CD4-positive, alpha-beta T cell treated with Interleukin-4 for 1 hour (primary cell): ENCODE measurements around the gene SMIM13.

Experiments
- DNase-seq, 2 donors: peaks; one replicate each; pipeline ENCODE4 v3.0.0-alpha.2; 2020 to 2022

The SMIM13 gene

DNA sequence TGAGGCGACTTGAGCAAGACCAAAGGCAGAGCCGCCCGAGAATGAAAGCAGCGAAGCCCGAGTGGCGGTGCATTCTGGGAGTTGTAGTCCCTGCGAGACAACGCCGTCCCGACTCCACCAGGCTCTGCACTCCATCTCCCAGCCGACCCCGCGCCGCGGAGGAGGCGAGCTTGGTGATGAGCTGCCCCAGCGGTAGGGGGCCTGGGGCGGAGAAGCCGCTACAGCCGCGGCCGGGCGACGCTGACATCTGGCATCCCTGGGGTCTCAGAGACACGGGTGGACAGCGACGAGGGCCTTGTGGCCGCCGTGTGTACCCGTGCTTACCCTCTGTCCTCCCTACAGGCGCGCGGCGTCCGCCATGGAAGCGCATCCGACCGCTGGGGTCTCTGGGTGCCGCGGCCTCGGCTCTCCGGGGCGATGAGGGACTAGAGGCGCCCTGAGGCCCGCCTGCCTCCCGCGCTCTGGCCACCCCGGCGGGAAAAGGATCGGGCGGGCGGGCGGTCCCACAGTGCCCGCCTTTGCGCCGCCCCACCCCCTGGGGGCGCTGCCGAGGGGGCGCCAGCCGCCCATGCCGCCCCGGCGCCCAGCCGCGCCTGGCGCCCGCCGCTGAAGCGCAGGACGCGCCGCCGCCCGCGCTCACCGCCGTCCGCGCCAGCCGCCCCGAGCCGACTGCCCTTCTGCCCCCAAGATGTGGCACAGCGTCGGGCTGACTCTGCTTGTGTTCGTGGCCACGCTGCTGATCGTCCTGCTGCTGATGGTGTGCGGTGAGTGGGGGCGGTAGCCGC, at the start of gene SMIM13:
TSS of gene SMIM13 (plus strand) at position 209 of the 785 bp plus-strand sequence. CDS start at position 689, 480 bp downstream.
- DNase-seq: peak; percentile 95 to 96

DNA sequence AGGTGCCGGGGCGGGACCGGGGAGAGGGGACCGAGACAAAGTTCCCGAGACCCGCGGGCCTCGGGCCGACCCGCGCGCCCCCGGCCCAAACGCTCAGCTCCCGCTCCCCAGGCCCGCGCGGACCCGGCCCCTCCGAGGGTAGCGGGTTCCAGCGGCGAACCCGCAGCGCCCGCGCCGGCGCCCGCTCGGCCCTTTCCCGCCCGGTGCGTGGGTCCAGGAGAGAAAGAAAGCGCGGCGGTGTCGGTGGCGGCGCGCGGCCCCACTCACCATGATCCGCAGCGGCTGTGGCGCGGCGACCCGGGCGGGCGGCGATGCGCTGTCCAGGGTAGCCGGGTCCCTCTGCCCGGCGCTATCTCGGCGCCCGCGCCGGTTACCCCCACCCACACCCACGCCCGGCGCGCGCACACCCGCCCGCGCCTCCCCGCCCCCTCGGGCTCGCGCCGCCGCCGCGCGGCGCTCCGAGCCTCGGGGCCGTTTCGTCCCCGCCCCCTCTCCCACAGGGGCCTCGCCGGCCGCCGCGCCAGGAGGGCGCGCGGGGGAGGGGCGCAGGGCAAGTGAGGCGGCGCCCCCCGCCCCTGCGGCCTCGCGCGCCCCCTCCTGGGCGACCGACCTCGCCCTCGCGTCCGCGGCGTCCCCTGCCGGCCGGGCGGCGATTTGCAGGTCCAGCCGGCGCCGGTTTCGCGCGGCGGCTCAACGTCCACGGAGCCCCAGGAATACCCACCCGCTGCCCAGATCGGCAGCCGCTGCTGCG, 49.5 kb upstream of the SMIM13 start, which contains the start of gene ELOVL2:
TSS of gene ELOVL2 (minus strand) at position 345 of the 751 bp plus-strand sequence. CDS start at position 270, 75 bp downstream.
- DNase-seq: no peak

DNA sequence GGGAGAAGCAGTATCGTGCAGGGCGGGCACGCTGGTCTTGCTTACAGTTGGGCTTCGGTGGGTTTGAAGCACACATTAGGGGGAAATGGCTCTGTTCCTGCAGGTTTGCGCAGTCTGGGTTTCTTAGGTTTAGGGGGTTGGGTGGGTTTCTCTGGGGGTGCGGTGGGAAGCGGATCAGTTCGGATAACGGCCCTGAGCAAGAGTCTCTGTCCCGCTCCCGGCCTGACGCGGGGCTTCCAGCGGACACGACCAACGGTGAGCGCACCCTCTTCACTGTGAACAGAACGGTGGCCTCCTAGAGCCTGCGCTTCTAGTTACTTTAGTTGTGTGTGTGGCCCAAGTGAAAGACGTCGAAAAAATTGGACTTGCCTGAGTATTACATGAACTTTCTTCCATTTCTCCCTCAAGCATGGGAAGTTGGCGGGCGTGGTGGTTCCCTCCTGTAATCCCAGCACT, 48.9 kb upstream of the SMIM13 start:
- no peak for DNase-seq

DNA sequence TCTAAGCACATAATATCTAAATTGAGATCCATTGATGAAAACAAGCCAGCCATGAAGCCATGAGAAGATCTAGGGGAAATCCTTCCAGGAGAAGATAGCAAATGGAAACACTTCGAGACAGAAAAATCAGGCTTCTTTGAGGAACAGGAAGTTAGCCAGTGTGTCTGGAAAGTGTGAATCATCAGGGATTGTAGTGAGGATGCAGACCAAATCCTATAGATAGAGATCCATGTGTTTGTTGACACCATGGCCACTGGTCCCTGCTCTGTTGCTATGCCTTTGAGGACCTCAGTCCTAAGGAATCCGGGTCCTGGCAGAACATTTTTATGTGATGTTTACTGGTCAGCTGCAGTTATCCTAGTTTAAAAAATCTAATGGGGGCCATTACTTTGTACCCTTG, 42.9 kb upstream of the SMIM13 start:
- DNase-seq: no peak

DNA sequence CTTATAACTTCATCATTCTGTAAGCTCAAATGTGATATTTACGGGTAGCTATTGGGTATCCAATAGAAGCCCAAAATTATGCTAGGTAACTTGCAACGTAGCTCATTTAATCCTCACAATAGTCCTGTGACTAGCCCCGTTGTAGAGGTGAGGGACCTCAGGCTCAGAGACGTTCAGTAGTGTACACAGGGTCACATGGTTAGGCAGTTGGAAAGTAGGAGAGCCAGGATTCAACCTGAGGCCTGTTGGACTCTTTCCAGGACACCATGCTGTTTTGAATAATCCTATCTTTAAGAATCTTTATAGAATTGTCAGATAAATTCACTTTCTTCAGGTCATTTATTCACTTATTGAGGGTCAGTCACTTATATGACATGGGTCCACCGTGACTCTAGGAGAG, 40.3 kb upstream of the SMIM13 start:
- DNase-seq: no peak

DNA sequence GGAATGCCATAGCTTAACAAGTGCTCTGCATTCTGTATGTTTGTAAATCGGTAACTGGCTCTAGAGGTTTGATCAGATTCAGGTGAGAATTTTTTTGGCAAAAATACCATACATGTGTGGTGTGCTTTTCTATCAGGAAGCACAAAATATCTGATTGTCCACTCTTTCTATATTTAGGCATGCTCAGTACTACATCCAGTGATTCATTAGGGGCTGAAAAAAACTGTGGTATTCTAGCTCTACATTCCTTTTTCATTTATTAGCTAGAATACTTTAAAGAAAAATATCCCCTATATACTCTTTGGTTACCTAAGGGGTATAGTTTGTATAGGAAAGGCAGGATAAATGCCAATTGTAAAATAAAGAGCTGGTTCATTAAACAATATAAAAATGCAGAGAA, 38.9 kb upstream of the SMIM13 start:
- DNase-seq: no peak

GRCh38 chr6:11055127-11055627, 38.5 kb upstream of the SMIM13 start:
- DNase-seq: no peak

DNA sequence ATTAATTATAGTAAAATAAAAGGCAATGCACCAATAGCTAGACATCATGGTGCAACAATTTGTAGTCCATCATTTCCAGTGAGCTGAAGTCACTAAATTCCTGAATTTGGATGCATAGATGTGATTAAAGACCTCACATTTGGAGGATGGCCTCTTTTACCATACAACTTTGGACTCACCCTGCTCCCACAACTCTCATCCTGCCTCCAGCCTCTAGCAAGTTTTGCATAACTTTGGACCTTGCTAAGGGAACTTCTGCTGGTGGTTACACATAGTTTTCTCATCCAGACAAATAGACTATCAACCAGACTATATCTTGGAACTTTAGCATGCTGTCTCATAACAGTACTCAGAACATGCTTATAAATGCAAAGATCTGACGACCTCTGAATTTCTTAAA, 36.8 kb upstream of the SMIM13 start:
- DNase-seq: no peak

GRCh38 chr6:11058406-11058805, 35.2 kb upstream of the SMIM13 start:
- DNase-seq: no peak

DNA sequence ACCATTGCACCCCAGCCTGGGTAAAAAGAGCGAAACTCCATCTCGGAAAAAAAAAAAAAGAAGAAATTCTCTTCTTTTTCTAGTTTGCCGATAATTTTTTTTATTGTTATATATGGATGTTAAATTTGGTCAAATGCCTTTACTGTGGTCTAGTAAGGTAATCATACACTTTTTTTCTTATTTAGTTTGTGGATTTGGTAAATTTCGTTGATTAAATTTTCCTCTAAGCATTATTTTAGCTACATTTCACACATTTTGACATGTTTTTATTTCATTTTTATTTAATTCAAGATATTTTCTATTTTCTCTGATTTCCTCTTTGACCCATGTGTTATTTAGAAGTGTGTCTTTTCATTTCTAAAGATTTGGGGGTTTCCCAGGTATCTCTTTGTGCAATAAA, 31.6 kb upstream of the SMIM13 start:
- DNase-seq: no peak

GRCh38 chr6:11062715-11063114, 30.9 kb upstream of the SMIM13 start:
- no peak for DNase-seq

DNA sequence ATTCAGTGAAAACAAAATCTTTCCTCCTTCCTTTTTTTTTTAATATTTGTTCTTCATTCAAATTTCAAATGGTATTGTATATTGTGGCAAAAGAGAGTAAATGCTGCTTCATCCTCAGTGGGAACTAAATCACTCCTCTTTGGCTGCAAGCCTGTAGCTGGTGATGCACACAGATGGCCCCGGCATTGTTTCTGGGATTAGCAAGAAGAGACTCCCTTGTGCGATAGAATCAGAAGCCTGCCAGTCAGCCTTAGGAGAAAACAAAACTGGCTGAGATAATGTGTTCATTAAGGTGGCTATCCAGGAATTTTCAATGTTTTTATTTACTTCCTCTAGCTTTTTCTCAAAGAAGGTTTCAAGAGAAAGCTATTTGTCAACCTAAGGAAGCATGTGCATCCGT, 28.8 kb upstream of the SMIM13 start:
- no peak for DNase-seq

DNA sequence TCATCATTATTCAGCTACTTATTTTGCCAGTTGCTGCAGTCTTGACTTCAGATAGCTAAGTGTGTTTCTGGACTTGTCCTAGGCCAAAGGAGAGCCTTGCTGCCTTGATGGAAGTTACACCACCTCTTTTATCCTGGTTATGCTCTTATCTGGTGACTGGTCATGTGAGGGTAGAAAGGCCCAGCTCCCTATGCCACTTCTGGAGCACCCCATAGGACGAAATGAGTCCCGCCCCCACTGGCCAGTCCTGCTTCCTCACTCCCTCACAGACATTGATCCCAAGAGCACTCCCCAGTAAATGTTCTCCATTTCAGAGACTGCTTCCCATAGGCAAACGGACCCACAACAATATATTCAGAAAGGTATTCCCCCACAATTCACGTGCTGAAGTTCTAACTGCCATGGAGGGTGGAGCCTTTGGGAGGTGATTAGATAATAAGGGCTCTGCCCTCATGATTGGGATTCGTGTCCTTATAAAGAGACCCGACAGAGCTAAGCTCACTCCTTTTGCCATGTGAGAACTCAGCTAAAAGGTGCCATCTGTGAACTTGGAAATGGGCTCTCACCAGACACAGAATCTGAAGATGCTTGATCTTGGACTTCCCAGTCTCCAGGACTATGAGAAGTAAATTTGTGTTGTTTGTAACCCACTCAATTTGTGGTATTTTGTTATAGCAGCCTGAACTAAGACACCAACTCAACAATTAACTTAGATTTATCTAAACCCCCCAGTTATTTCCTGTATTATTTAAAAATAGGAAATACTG, 28.0 kb upstream of the SMIM13 start:
- no peak for DNase-seq

GRCh38 chr6:11066505-11067347, 26.9 kb upstream of the SMIM13 start:
- no peak for DNase-seq

DNA sequence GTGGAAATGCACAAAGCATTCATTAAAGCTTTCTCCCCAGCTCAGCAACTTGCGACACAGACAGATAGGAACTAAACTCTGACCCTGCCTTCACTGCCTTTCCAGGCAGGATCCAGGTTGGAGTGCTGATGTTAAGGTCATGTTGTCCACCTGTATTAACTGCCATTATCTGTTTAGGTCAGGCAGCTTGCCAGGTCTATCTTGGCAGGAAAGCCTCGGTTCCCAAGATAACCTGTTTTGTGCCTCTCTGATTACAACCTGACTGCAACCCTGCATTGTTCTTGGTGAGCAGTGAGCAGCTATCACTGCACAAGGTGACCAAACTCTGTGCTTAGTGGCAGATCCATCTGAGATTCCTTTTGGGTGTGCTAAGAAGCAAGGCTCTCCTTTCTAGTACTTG, 26.3 kb upstream of the SMIM13 start:
- DNase-seq: no peak

DNA sequence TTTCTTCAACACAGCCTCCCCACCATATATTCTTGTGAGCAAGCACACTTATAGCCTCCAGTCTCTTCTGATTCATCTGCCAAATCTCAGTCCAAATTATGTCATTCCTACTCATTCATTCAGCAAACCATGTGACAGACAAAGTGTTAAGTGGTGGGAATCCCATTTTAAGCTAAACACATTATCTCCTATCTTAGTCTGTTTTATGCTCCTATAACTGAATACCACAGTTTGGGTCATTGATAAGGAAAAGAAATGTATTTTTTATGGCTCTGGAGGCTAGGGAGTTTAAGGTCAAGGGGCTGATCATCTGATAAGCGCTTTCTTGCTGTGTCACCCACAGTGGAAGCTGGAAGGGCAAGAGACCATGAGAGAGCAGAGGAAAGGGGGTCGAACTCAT, 23.9 kb upstream of the SMIM13 start:
- DNase-seq: no peak

- DNase-seq: no peak
Observed at GRCh38 chr6:11072101-11072500, 21.5 kb upstream of the SMIM13 start.

DNA sequence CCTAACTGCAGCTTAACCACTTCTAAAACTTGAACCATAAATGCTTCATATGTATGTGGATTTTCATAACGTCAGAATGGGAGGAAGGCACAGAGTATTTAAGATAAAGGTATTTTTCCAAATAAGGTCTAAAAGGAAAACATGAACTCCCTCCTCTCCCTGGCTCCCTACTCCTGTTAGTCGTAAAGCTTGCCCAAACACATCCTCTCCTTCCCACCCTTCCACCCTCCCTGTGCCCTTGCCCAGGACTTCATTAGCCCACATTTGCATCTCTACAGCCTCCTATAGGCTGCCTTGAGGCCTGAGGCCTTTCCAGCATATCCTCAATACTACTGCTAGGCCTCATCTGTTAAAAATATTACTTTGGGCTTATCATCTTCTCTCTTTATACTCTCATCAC, 17.1 kb upstream of the SMIM13 start:
- no peak for DNase-seq

DNA sequence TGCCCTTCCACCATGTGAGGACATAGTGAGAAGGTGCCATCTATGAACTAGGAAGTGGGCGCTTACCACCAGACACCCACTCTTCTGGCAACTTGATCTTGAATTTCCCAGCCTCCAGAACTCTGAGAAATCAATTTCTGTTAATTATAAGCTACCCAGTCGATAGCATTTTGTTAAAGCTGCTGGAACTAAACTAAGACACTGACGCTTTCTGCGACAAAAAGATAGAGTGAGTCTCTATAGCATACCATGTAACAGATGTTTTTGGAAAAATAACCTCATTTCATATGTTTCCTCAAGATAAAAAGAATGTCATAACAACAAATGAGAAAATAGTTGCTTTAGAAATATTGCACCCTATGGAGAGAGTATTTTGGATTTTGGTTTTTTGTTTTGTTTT, 15.4 kb upstream of the SMIM13 start:
- DNase-seq: no peak

DNA sequence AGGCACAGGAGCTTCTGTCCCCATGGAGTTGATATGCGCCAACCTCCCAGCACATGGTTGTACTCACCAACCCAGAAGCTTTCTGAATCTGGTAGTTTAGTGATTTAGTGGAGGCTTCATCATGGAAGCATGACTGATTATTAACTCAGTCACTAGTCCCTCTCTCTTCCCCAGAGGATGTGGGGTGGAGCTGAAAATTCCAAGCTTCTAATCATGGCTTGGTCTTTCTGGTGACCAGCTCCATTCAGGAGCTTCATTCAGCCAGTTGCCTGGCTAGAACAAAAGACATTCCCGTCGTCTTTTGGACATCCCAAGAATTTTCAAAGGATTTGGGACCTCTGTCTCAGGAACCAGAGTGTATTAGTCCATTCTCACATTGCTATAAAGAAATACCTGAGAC, 13.3 kb upstream of the SMIM13 start:
- no peak for DNase-seq

DNA sequence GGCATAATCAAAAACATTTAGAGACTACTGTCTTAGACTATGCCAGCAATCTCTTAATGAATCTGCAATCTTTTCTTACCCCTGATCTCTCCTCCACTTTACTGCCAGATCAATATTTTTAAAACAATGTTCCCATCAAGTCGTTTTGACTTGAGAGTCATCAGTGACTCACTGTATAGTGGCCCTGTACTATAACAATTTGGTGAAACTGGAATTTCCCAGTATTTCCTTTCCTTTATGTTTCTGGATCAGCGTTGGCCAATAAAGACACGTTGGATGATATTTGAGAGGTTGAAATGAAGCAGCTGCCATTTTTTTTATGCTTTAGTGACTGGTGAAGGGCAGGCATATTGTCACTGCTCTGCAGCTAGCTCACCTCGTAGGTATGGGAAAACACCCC, 10.1 kb upstream of the SMIM13 start:
- DNase-seq: no peak

- no peak for DNase-seq
Observed at GRCh38 chr6:11083956-11084355, 9.7 kb upstream of the SMIM13 start.
